Activated T-cell treated with anti-CD3 and anti-CD28 coated beads, Interleukin-2, amount 50 U/mL, for 72 hours (primary cell): Measurements from ENCODE around the gene MTG2. TPM values are rescaled to one million over a fixed set of nuclear protein-coding genes. Genes with fewer than 3 reads are reported as not detected.
A peak's percentile ranks its signal among the peaks of the same experiment; 100 is the strongest.

Experiments used
- ATAC-seq, 2 donors: fragments of 150-1000 bp; cut with Tn5 transposase; replicated peaks in 1 of 2; 2 replicates each; pipeline ENCODE4 v1.10.0; 2021; ENCODE audit warnings: moderate library complexity in 2 of 2, mild to moderate bottlenecking in 1 of 2
- DNase-seq, 2 donors: peaks; one replicate each; pipeline ENCODE4 v3.0.0; 2021 to 2022; ENCODE audit warnings: mixed read lengths in 1 of 2
- H3K27ac Mint-ChIP-seq: one replicate; pipeline ENCODE4 v1.8.0; 2022; ENCODE audit warnings: mild to moderate bottlenecking, moderate library complexity, mixed read lengths
- H3K27me3 Mint-ChIP-seq: one replicate; pipeline ENCODE4 v1.8.0; 2022; ENCODE audit warnings: low read depth, mixed read lengths
- H3K36me3 Mint-ChIP-seq, 2 donors: one replicate each; pipeline ENCODE4 v1.8.0; 2022; ENCODE audit warnings: mixed read lengths in 2 of 2, mild to moderate bottlenecking in 1 of 2; ENCODE audit not compliant: insufficient read depth in 2 of 2
- H3K4me1 Mint-ChIP-seq: one replicate; pipeline ENCODE4 v1.8.0; 2022; ENCODE audit warnings: low read depth, mixed read lengths
- H3K4me3 Mint-ChIP-seq, 2 donors: one replicate each; pipeline ENCODE4 v1.8.0; 2022; ENCODE audit warnings: mild to moderate bottlenecking in 2 of 2, mixed read lengths in 2 of 2, moderate library complexity in 2 of 2
- H3K9me3 Mint-ChIP-seq, 2 donors: one replicate each; pipeline ENCODE4 v1.8.0; 2022; ENCODE audit warnings: mixed read lengths in 2 of 2
- total RNA-seq, 2 donors: library from RNA; stranded (reverse); gene quantifications; one replicate each; pipeline ENCODE4 v1.2.3, GENCODE V29; 2022

The MTG2 gene
- total RNA-seq, 2 donors from 2014 or later, result 28.3 to 48.2 TPM

DNA sequence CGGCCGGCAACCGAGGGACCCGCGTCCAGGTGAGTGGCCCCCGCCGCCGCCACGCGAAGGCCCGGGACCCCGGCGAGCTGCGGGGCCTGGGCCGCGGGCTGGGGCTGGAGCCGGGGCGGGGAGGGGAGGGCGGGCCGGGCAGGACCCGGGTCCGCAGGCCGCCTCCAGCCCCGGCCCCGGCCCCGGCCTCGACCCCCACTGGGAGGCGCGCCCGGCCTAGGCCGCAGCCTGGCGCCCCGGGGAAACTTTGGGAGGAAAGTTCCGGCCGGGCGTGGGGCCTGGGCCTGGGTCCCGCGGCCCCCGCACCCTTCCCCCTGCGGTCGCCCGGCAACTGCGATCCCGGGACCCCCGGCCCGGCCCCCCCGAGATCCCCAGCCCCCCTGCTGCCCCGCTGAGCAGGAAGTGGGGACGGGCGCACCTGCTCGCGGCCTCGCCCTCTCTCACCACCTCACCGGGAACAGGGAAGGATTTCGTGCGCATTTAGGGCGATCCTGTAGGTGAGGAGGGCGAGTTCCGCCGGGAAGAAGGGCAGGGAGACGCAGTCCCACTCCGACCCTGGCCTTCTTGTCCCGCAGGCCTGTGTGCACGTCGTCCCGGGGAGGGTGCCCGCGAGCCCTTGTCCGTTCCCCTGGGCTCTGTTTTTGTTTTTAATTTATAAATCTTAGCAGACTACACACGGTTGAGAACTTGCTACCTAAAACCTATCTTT, 55.9 kb downstream of the MTG2 start:
- H3K36me3 Mint-ChIP-seq, result no peaks in the 10 kb centered on the region
- H3K27ac Mint-ChIP-seq, result peak overlapping the region; percentile 81
- H3K27me3 Mint-ChIP-seq, result no peaks in the 10 kb centered on the region
- no peaks in the 10 kb centered on the region for H3K9me3 Mint-ChIP-seq
- H3K4me3 Mint-ChIP-seq, result peak overlapping the region; percentile 80 to 88
- no peak for DNase-seq
- ATAC-seq, result peak; percentile 0 to 1
- H3K4me1 Mint-ChIP-seq, result peaks cover 29% of the 10 kb centered on the region

DNA sequence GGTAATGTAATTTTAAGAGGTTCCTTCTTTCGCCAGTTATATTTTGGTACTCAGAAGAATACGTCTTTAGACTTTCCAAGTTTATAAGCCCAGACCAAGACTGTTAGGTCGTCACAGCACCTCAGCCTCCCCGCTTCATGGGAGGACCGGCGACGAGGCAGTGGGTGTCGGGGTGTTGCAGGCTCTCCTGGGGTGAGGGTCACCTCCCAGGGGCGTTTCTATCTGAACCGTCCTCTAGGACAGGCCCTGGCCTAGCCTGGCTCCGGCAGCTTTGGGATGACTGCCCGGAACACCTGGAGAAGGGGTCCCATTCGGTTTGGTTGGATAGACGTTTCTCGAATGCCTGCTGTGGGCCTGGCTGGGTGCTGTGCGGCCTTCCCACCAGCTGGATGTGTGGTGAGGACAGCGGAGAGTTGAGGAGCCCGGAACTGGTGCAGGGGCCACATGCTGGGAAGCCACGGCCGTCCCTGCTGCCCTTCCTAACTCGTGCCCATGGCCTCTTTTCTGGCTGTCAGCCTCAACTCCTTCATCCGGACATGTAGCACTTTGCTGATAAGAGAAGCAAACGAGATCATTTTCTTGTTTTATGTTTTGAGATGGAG, 56.6 kb downstream of the MTG2 start:
- Mint-ChIP-seq H3K27me3 (no peaks in the 10 kb centered on the region), H3K4me3 (peak overlapping the region; percentile 80 to 88), H3K36me3 (no peaks in the 10 kb centered on the region), H3K4me1 (peaks cover 29% of the 10 kb centered on the region), H3K27ac (peak overlapping the region; percentile 81), H3K9me3 (no peaks in the 10 kb centered on the region)
- DNase-seq, result no peak
- no peak for ATAC-seq

- Mint-ChIP-seq H3K9me3 (no peaks in the 10 kb centered on the region), H3K27ac (peak overlapping the region; percentile 65)
Observed at GRCh38 chr20:62240020-62240685, 57.3 kb downstream of the MTG2 start.

DNA sequence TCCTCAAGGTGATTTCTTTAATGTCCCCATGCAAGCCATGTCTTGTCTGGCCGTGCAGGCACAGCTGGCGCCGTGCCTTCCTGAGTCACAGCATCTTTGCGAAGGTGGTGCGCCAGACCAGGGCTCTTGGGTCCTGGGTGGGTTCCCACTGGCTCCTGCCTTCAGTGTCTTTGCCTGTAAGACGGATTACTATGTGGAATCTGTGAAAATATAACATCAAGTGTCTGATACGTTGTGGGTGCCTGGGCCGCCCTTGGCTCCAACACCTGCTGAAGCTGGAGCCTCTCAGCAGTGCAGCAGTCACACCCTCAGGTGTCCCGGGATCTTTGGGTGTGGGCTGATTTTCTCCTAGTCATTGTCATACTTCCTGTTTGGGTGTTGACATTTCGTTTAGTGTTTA, 58.7 kb downstream of the MTG2 start:
- H3K9me3 Mint-ChIP-seq, result no peaks in the 10 kb centered on the region
- H3K4me1 Mint-ChIP-seq, result peaks cover 29% of the 10 kb centered on the region
- ATAC-seq (no peak), DNase-seq (no peak)
- no peak overlapping the region for H3K4me3 Mint-ChIP-seq
- H3K27me3 Mint-ChIP-seq, result no peaks in the 10 kb centered on the region
- H3K36me3 Mint-ChIP-seq, result no peaks in the 10 kb centered on the region
- peak overlapping the region; percentile 26 for H3K27ac Mint-ChIP-seq

More at GRCh38 chr20:62240020-62240685, 57.3 kb downstream of the MTG2 start:
- no peak for DNase-seq
- Mint-ChIP-seq H3K4me3 (peak overlapping the region; percentile 80 to 88), H3K27me3 (no peaks in the 10 kb centered on the region), H3K36me3 (no peaks in the 10 kb centered on the region), H3K4me1 (peaks cover 29% of the 10 kb centered on the region)
- ATAC-seq, result no peak

DNA sequence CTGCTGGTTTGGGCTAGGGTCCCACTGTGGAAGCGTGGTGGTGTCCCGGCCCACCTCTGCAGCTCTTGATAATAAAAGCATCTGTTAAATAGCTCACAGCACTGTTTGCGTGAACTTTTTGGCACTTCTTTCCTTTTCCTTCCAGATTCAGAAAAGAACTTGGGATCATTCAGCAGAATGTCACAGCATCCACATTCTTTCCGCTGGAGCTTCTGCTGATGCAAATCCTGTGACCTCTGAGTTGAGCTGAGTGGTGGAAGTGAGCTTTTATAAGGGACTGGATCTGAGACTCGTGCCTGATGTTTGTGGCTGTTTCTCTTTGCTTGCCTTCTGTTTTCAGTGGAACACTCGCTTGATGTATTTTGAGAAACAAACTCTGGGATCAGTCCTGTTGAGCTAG, 59.3 kb downstream of the MTG2 start:
- H3K36me3 Mint-ChIP-seq, result no peaks in the 10 kb centered on the region
- H3K27me3 Mint-ChIP-seq, result no peaks in the 10 kb centered on the region
- DNase-seq (no peak), ATAC-seq (no peak)
- H3K9me3 Mint-ChIP-seq, result no peaks in the 10 kb centered on the region
- no peak overlapping the region for H3K27ac Mint-ChIP-seq
- H3K4me3 Mint-ChIP-seq, result no peak overlapping the region
- H3K4me1 Mint-ChIP-seq, result peaks cover 35% of the 10 kb centered on the region

GRCh38 chr20:62243106-62243505, 60.3 kb downstream of the MTG2 start:
- ATAC-seq (no peak), DNase-seq (no peak)
- H3K36me3 Mint-ChIP-seq, result no peaks in the 10 kb centered on the region
- peaks cover 30% of the 10 kb centered on the region for H3K4me1 Mint-ChIP-seq
- no peak overlapping the region for H3K27ac Mint-ChIP-seq
- H3K27me3 Mint-ChIP-seq, result no peaks in the 10 kb centered on the region
- H3K9me3 Mint-ChIP-seq, result no peaks in the 10 kb centered on the region
- H3K4me3 Mint-ChIP-seq, result no peak overlapping the region

DNA sequence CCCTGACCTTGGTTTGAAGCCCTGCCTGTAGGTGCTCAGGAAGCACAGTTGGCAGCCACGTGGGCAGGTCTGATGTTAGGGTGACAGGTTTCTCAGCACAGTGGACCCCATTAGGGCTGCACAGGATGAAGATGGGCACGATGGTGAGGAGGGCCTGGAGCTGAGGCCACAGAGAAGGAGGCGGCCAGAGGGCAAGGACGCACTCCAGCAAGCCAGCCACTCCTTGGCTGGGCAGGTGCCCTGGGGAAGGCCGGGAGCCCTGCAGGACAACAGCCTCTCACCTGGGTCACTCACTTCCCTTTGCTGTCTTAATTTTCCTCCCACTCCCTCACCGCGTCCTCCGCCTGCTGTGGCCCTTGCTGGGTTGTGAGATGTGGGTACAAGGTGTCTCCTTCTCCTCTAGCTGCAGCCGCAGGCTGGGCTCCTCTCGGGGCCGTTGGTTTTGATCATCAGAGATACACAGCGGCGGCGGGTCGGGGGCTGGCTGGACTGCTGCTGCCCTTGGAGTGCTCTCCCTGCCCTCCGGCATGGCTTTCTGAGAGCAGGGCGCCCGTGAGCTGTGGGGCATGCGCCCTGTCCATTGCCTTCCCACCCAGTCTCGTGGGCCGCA, 61.2 kb downstream of the MTG2 start:
- DNase-seq (no peak), ATAC-seq (no peak)
- H3K36me3 Mint-ChIP-seq, result no peaks in the 10 kb centered on the region
- H3K4me3 Mint-ChIP-seq, result no peak overlapping the region
- peaks cover 30% of the 10 kb centered on the region for H3K4me1 Mint-ChIP-seq
- H3K27me3 Mint-ChIP-seq, result no peaks in the 10 kb centered on the region
- no peaks in the 10 kb centered on the region for H3K9me3 Mint-ChIP-seq
- no peak overlapping the region for H3K27ac Mint-ChIP-seq

- Mint-ChIP-seq H3K9me3 (no peaks in the 10 kb centered on the region), H3K4me3 (no peak overlapping the region), H3K27ac (no peak overlapping the region), H3K27me3 (no peaks in the 10 kb centered on the region), H3K36me3 (no peaks in the 10 kb centered on the region), H3K4me1 (peaks cover 23% of the 10 kb centered on the region)
- DNase-seq (no peak), ATAC-seq (no peak)
Observed at GRCh38 chr20:62244644-62245108, 61.8 kb downstream of the MTG2 start.

DNA sequence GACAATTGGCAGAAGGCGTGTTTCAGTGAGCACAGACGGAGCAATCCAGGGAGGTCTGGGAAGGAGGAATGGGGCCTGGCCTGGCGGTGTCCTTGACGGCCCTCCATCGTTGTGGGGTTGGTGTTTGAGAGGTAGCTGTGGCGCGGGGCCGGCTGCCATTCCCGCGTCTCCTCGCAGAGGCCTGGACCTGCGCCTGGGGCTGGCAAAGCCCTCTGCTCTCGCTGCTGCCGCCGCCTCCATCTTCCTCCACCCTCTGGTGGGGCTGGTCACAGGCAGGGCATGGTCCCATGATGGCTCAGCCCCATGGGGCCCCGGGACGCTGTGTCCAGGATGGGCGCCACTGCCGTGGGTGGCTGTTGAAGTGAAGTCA, 63.1 kb downstream of the MTG2 start:
- H3K4me3 Mint-ChIP-seq, result no peak overlapping the region

GRCh38 chr20:62246431-62246830, 63.6 kb downstream of the MTG2 start:
- no peaks in the 10 kb centered on the region for H3K36me3 Mint-ChIP-seq
- no peak overlapping the region for H3K4me3 Mint-ChIP-seq
- H3K9me3 Mint-ChIP-seq, result no peaks in the 10 kb centered on the region
- H3K27me3 Mint-ChIP-seq, result no peaks in the 10 kb centered on the region
- ATAC-seq (no peak), DNase-seq (no peak)
- H3K4me1 Mint-ChIP-seq, result peaks cover 15% of the 10 kb centered on the region
- no peak overlapping the region for H3K27ac Mint-ChIP-seq

More for the DNA sequence above, 63.1 kb downstream of the MTG2 start:
- no peaks in the 10 kb centered on the region for H3K9me3 Mint-ChIP-seq
- no peak overlapping the region for H3K27ac Mint-ChIP-seq
- H3K4me1 Mint-ChIP-seq, result peaks cover 15% of the 10 kb centered on the region
- H3K27me3 Mint-ChIP-seq, result no peaks in the 10 kb centered on the region
- ATAC-seq (no peak), DNase-seq (no peak)
- no peaks in the 10 kb centered on the region for H3K36me3 Mint-ChIP-seq

GRCh38 chr20:62246872-62247652, 64.2 kb downstream of the MTG2 start:
- H3K36me3 Mint-ChIP-seq, result no peaks in the 10 kb centered on the region
- no peaks in the 10 kb centered on the region for H3K27me3 Mint-ChIP-seq
- H3K4me1 Mint-ChIP-seq, result peaks cover 15% of the 10 kb centered on the region
- ATAC-seq (no peak), DNase-seq (no peak)
- H3K27ac Mint-ChIP-seq, result no peak overlapping the region
- no peaks in the 10 kb centered on the region for H3K9me3 Mint-ChIP-seq
- no peak overlapping the region for H3K4me3 Mint-ChIP-seq

GRCh38 chr20:62248890-62249560, 66.2 kb downstream of the MTG2 start:
- no peak for ATAC-seq
- H3K27ac Mint-ChIP-seq, result no peak overlapping the region
- H3K4me1 Mint-ChIP-seq, result peaks cover 15% of the 10 kb centered on the region
- no peak for DNase-seq
- H3K4me3 Mint-ChIP-seq, result no peak overlapping the region
- H3K27me3 Mint-ChIP-seq, result no peaks in the 10 kb centered on the region
- H3K9me3 Mint-ChIP-seq, result no peaks in the 10 kb centered on the region
- H3K36me3 Mint-ChIP-seq, result no peaks in the 10 kb centered on the region
